PC-9 (cell line): ENCODE data around the gene PCBP2. TPM values are rescaled to one million over a fixed set of nuclear protein-coding genes. Genes with fewer than 3 reads are reported as not detected.

Experiments
- BruUV-seq: library from RNA; stranded (reverse); fragments of 400-500 nt; replicated peaks from 2 replicates; lab custom pipeline; 2021; lab: Mats Ljungman, UMichigan
- CTCF ChIA-PET: fragments of 300-600 bp; sonication (Branson Sonifier 250); formaldehyde crosslinking; loops from one replicate; lab custom pipeline; 2022; ENCODE audit warnings: antibody characterized with exemption; lab: Charles Lee
- POLR2A ChIA-PET: fragments of 300-600 bp; sonication (Branson Sonifier 250); formaldehyde crosslinking; loops from one replicate; lab custom pipeline; 2022; ENCODE audit warnings: antibody characterized with exemption; ENCODE audit not compliant: unreplicated experiment; lab: Charles Lee
- DNase-seq, 2 experiments: peaks; one replicate each; pipeline versions ENCODE4 v3.0.0 to v3.0.0-alpha.2; 2015 to 2022; ENCODE audit warnings: mixed read lengths in 1 of 2
- H2AFZ ChIP-seq: fragments of 200-600 bp; sonication (generic); 2 replicates; pipeline ENCODE4 v1.8.1; 2017; ENCODE audit warnings: antibody characterized with exemption
- H3F3A ChIP-seq: fragments of 200-600 bp; sonication (generic); 2 replicates; pipeline ENCODE4 v1.8.1; 2017; ENCODE audit warnings: antibody characterized with exemption, mild to moderate bottlenecking, low read depth; ENCODE audit not compliant: insufficient read depth
- H3K27ac ChIP-seq: fragments of 200-600 bp; sonication (generic); 2 replicates; pipeline ENCODE4 v1.6.1; 2016; ENCODE audit warnings: mixed run types
- H3K27me3 ChIP-seq: fragments of 200-600 bp; sonication (generic); 2 replicates; pipeline ENCODE4 v1.6.1; 2016; ENCODE audit warnings: low read depth, mixed run types; ENCODE audit not compliant: insufficient read depth
- H3K36me3 ChIP-seq: fragments of 200-600 bp; sonication (generic); 2 replicates; pipeline ENCODE4 v1.6.1; 2016; ENCODE audit warnings: low read depth, mixed run types
- H3K4me1 ChIP-seq: fragments of 200-600 bp; sonication (generic); replicated peaks from 2 replicates; pipeline ENCODE4 v1.6.1; 2016; ENCODE audit warnings: mixed run types; ENCODE audit not compliant: insufficient read depth
- H3K4me2 ChIP-seq: fragments of 200-600 bp; sonication (generic); 2 replicates; pipeline ENCODE4 v1.6.1; 2017; ENCODE audit warnings: mixed run types
- H3K4me3 ChIP-seq: fragments of 200-600 bp; sonication (generic); 2 replicates; pipeline ENCODE4 v1.6.1; 2016; ENCODE audit warnings: mixed run types
- H3K79me2 ChIP-seq: fragments of 200-600 bp; sonication (generic); 2 replicates; pipeline ENCODE4 v1.6.1; 2017; ENCODE audit warnings: low read depth, mixed run types
- H3K9me2 ChIP-seq: fragments of 200-600 bp; sonication (generic); 2 replicates; pipeline ENCODE4 v1.8.1; 2017; ENCODE audit warnings: mild to moderate bottlenecking; ENCODE audit not compliant: insufficient read depth
- H3K9me3 ChIP-seq: fragments of 200-600 bp; sonication (generic); 2 replicates; pipeline ENCODE4 v1.8.1; 2016; ENCODE audit warnings: low read depth; ENCODE audit not compliant: insufficient read depth
- H4K20me1 ChIP-seq: fragments of 200-600 bp; sonication (generic); 2 replicates; pipeline ENCODE4 v1.8.1; 2017; ENCODE audit not compliant: insufficient read depth
- CTCF ChIP-seq: fragments of 200-600 bp; sonication (generic); conservative IDR thresholded peaks from 2 replicates; pipeline ENCODE4 v1.6.1; 2017; ENCODE audit warnings: mixed run types, antibody characterized with exemption, mild to moderate bottlenecking, moderate library complexity
- EZH2 ChIP-seq: fragments of 200-600 bp; sonication (generic); IDR thresholded peaks from 2 replicates; pipeline ENCODE4 v1.8.0; 2017; ENCODE audit warnings: antibody characterized with exemption, low read depth
- intact Hi-C: fragments of 100-400 bp; cut with micrococcal nuclease; formaldehyde crosslinking; loops from one replicate; pipeline ENCODE4 v1.10.0; 2022; ENCODE audit not compliant: unreplicated experiment
- total RNA-seq: library from RNA; stranded (reverse); gene quantifications from 2 replicates; pipeline ENCODE4 v1.2.3, GENCODE V29; 2021

PCBP2 gene
- total RNA-seq, 1 experiment from 2014 or later: 833 TPM

GRCh38 chr12:53505086-53505485, 53.2 kb downstream of the PCBP2 start:
- Histone ChIP-seq H3F3A (peaks cover 13% of the 10 kb centered on the region), H3K9me2 (no peaks in the 10 kb centered on the region), H2AFZ (no peak overlapping the region), H3K4me1 (peaks cover 11% of the 10 kb centered on the region), H3K9me3 (no peaks in the 10 kb centered on the region), H3K36me3 (no peaks in the 10 kb centered on the region), H4K20me1 (no peaks in the 10 kb centered on the region), H3K4me3 (no peak overlapping the region), H3K4me2 (no peak overlapping the region), H3K27me3 (no peaks in the 10 kb centered on the region), H3K27ac (no peak overlapping the region), H3K79me2 (peaks cover 26% of the 10 kb centered on the region)
- TF ChIP-seq CTCF (no peak), EZH2 (no peak)
- POLR2A ChIA-PET: no interaction called here
- no peak for DNase-seq
- CTCF ChIA-PET: interaction anchor here (0.7 kb wide), 1 partner anchor 178 kb away, joined by 3 read pairs; no protein-coding TSS in a partner anchor
- no TSS peak for BruUV-seq
- intact Hi-C loops: loop anchor here (10.0 kb wide), 1 partner anchor 440 kb away; no protein-coding TSS in a partner anchor

GRCh38 chr12:53505555-53506449, 53.9 kb downstream of the PCBP2 start:
- no peak for DNase-seq
- POLR2A ChIA-PET: no interaction called here
- Histone ChIP-seq H4K20me1 (no peaks in the 10 kb centered on the region), H3K9me3 (no peaks in the 10 kb centered on the region), H3K4me3 (no peak overlapping the region), H3K4me2 (no peak overlapping the region), H3K27me3 (no peaks in the 10 kb centered on the region), H3F3A (peaks cover 10% of the 10 kb centered on the region; the same call in 1 of the 2 replicates), H3K36me3 (no peaks in the 10 kb centered on the region), H3K27ac (no peak overlapping the region), H3K4me1 (peaks cover 11% of the 10 kb centered on the region), H3K79me2 (peaks cover 26% of the 10 kb centered on the region), H3K9me2 (no peaks in the 10 kb centered on the region), H2AFZ (no peak overlapping the region)
- BruUV-seq: no TSS peak
- TF ChIP-seq CTCF (no peak), EZH2 (no peak)
- intact Hi-C loops: loop anchor here (10.0 kb wide), 1 partner anchor 441 kb away; no protein-coding TSS in a partner anchor
- CTCF ChIA-PET: interaction anchor here (0.7 kb wide), 1 partner anchor 179 kb away, joined by 3 read pairs; no protein-coding TSS in a partner anchor

DNA sequence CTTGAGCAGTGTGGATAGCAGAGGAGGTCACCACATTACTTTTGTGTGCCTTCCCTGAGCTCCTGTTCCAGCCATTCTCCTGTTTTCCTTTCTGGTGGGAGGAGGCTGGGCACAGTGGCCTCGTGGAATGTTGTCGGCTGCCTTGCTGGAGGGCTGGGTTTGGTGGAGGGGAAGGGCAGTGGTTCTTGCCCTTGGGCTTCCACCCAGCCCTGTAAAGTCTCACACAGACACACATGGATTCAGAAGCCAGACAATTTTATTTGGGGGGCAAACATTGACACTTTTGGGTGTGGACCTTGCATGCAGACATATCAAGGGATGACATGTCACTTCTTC, 54.5 kb downstream of the PCBP2 start:
- intact Hi-C loops: loop anchor here (10.0 kb wide), 1 partner anchor 442 kb away; no protein-coding TSS in a partner anchor
- DNase-seq: no peak
- Histone ChIP-seq H3K4me3 (no peak overlapping the region), H3K4me1 (peaks cover 11% of the 10 kb centered on the region), H3K4me2 (no peak overlapping the region), H3K79me2 (peaks cover 26% of the 10 kb centered on the region), H3K36me3 (no peaks in the 10 kb centered on the region), H3K27ac (no peak overlapping the region), H3K9me2 (no peaks in the 10 kb centered on the region), H3K27me3 (no peaks in the 10 kb centered on the region), H3F3A (peaks cover 10% of the 10 kb centered on the region; the same call in 1 of the 2 replicates), H2AFZ (no peak overlapping the region), H3K9me3 (no peaks in the 10 kb centered on the region), H4K20me1 (no peaks in the 10 kb centered on the region)
- BruUV-seq: no TSS peak
- POLR2A ChIA-PET: no interaction called here
- CTCF ChIA-PET: no interaction called here
- TF ChIP-seq EZH2 (no peak), CTCF (no peak)
